Ectodermal cell (in vitro differentiated cells): ENCODE measurements around the gene IRF8.

Source experiments
- H3K27ac ChIP-seq: 2 replicates; pipeline ENCODE4 v1.7.0; 2013; ENCODE audit warnings: mild to moderate bottlenecking, low read depth, low read length; ENCODE audit not compliant: insufficient read depth, poor library complexity, severe bottlenecking
- H3K27me3 ChIP-seq: 2 replicates; pipeline ENCODE4 v1.7.0; 2013; ENCODE audit warnings: mild to moderate bottlenecking, low read length; ENCODE audit not compliant: insufficient read depth, control insufficient read depth, poor library complexity, severe bottlenecking
- H3K36me3 ChIP-seq: one replicate; pipeline ENCODE4 v1.7.0; 2013; ENCODE audit warnings: low read length; ENCODE audit not compliant: control insufficient read depth, insufficient read depth
- H3K4me1 ChIP-seq: one replicate; pipeline ENCODE4 v1.7.0; 2013; ENCODE audit warnings: low read length; ENCODE audit not compliant: control insufficient read depth, insufficient read depth
- H3K4me3 ChIP-seq: 2 replicates; pipeline ENCODE4 v1.7.0; 2013; ENCODE audit warnings: low read depth, low read length, control low read depth; ENCODE audit not compliant: insufficient read depth
- H3K9me3 ChIP-seq: 2 replicates; pipeline ENCODE4 v1.7.0; 2013; ENCODE audit warnings: mild to moderate bottlenecking, low read length, moderate library complexity; ENCODE audit not compliant: control insufficient read depth
- WGBS, 2 experiments: methylation state at CpG; one replicate each; pipeline ENCODE4 v1.1.7; 2013; ENCODE audit warnings: missing lambda C conversion rate in 2 of 2; 5-methylcytosine and 5-hydroxymethylcytosine counted together

Gene IRF8

DNA sequence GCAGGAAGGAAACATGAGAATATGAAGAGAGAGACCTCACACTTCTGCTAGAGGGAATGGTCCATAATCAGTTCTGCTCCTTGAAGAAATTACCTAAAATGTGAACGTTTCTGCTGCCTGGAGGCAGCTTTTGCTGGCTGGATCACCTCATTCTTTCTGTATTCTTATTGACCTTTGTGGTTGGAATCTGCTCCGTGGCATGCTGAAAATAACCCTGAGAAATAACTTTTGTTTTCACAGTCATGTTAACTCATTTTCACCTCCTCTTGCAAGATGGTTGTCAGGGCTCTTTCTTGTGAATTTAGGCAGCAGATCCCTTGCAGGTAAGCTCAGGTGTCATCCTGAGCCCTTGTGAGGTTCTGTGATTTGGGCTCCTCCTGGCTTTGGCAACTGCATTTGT lies 70.2 kb downstream of the IRF8 start:
- H3K27me3 ChIP-seq, result no peaks in the 10 kb centered on the region
- no peak overlapping the region for H3K4me3 ChIP-seq
- no peaks in the 10 kb centered on the region for H3K36me3 ChIP-seq
- H3K4me1 ChIP-seq, result peaks cover 4% of the 10 kb centered on the region
- no peak overlapping the region for H3K27ac ChIP-seq
- 77 to 85% methylated on average over 2 of the region's 2 CpGs for WGBS, 2 experiments
- no peaks in the 10 kb centered on the region for H3K9me3 ChIP-seq

DNA sequence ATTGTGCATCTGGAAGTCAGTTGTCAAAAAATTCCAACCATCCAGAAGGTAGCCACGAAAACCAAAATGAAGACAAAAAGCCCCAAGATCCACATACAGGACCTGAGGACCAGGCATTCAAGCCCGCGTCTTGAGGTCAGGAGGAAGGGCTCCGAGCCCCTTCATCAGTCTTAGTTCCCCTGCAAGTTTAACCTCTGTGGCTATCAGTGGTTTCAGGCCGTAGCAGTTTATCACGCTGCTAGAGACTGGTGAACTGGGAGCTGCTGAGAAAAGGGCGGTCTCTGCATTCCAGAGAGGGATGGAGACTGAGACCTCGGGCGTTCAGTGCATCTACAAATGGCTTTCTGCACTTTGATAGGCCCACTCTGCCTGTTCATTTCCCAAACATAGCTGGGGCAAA lies 70.6 kb downstream of the IRF8 start:
- H3K36me3 ChIP-seq, result no peaks in the 10 kb centered on the region
- no peak overlapping the region for H3K4me3 ChIP-seq
- 73% methylated on average over 9 of the region's 9 CpGs for WGBS, 2 experiments
- no peaks in the 10 kb centered on the region for H3K9me3 ChIP-seq
- peaks cover 4% of the 10 kb centered on the region for H3K4me1 ChIP-seq
- H3K27me3 ChIP-seq, result no peaks in the 10 kb centered on the region
- no peak overlapping the region for H3K27ac ChIP-seq

DNA sequence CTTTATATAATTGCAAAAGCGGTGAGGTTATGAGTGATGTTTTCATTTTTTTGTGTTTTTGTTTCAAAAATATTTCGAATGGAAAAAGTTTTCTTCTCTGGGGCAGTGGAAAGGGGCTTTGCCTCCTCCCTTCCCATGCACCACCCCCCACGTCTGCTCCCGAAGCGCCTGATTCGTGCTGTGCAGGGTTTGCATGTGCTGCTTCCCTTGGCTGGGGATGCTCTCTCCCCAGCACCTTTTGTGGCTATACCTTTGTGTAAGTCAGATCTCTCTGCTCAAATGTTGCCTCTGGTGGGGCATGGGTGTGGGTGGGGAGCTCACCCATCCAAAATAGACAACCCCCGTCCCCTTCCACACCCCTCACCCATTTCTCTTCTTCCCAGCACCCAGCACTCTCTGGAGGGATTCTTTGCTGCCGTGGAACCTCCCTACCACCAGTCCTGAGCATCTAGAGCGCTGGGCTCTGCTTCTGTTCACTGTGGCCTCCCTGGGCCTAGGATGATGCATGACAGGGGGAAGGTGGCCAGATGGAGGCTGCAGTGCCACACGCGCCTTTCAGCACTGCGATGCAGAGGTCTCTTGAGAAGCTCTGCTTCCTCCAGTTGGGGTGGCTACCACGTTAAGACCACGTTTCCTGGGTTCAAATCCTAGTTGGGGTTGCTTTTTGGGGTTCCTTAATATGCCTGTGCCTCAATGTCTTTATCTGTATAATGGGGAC lies 71.2 kb downstream of the IRF8 start:
- no peak overlapping the region for H3K27ac ChIP-seq
- no peaks in the 10 kb centered on the region for H3K9me3 ChIP-seq
- no peaks in the 10 kb centered on the region for H3K36me3 ChIP-seq
- 88 to 89% methylated on average over 13 to 14 of the region's 14 CpGs for WGBS, 2 experiments
- H3K4me3 ChIP-seq, result no peak overlapping the region
- peaks cover 4% of the 10 kb centered on the region for H3K4me1 ChIP-seq
- no peaks in the 10 kb centered on the region for H3K27me3 ChIP-seq

DNA sequence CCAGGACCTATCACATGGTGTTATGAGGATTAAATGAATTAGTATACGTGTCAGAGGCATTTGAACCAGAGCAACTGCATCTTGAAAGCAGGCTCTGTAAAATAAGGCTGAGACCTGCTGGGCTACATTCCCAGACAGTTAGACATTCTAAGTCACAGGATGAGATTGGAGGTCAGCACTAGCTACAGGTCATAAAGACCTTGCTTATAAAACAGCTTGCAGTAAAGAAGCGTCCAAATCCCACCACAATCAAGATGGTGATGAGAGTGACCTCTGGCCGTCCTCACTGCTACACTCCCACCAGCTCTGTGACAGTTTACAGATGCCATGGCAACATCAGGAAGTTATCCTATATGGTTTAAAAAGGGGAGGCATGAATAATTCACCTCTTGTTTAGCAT lies 71.8 kb downstream of the IRF8 start:
- Histone ChIP-seq H3K36me3 (no peaks in the 10 kb centered on the region), H3K27me3 (no peaks in the 10 kb centered on the region), H3K27ac (no peak overlapping the region), H3K4me3 (no peak overlapping the region), H3K4me1 (peaks cover 9% of the 10 kb centered on the region), H3K9me3 (no peaks in the 10 kb centered on the region)
- WGBS, 2 experiments, result 88 to 96% methylated on average over 3 of the region's 3 CpGs
